Left renal cortex interstitium (tissue), 4 donors: ENCODE results near the gene WNT9A. TPM values are rescaled to one million over a fixed set of nuclear protein-coding genes. Genes with fewer than 3 reads are reported as not detected.
"Not testable (repeated sequence)": the region's sequence is repeated elsewhere in the genome, so short reads cannot be mapped to it uniquely, and the experiment has no call there.

Experiments
- DNase-seq, 4 donors: peaks; one replicate each; pipeline ENCODE4 v3.0.0-alpha.2; 2013; ENCODE audit warnings: low read depth in 4 of 4, low spot score in 2 of 4, missing footprints in 1 of 4
- polyA plus RNA-seq, 4 donors: library from polyadenylated mRNA; unstranded; fragments of 120-200 nt; gene quantifications; one replicate each; pipeline ENCODE4 v1.2.1, GENCODE V29; 2013; ENCODE audit not compliant: insufficient read length in 4 of 4

Gene WNT9A
- polyA plus RNA-seq, 4 donors = 1.3 to 1.8 (median 1.6) TPM

GRCh38 chr1:227889047-227889862 lies 58.5 kb downstream of the WNT9A start:
- DNase-seq = no peak

DNA sequence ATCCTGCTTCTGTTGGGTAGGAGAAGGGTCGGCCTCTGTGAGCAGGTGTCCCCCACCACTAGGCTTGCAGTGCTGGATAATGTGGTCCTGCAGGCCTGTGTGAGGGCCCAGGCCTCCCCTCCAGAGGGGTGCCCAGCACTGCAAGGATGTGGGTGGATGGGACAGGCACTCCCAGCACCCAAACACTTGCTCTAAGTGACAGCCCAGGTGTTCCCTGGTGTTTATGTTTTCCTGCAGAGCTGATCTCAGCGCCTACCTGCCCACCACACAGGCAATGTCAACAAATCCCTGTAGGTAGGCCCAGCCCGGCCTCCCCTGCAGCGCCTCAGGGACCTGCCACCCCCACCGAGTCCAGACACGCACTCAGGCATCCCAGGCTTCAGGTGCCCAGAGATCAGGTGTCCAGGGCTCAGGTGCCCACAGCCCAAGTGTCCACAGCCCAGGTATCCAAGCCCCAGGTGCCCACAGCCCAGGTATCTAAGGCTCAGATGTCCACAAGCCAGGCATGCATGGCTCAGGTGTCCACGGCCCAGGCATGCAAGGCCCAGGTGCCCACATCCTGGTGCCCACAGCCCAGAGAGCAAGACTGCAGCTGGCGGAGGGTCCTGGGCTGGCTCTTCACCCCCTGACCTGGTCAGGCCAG lies 59.2 kb downstream of the WNT9A start:
- DNase-seq = no peak

- DNase-seq = peak in 1 of 4 donors; percentile 58
Measured at GRCh38 chr1:227887697-227888403, 59.9 kb downstream of the WNT9A start.

DNA sequence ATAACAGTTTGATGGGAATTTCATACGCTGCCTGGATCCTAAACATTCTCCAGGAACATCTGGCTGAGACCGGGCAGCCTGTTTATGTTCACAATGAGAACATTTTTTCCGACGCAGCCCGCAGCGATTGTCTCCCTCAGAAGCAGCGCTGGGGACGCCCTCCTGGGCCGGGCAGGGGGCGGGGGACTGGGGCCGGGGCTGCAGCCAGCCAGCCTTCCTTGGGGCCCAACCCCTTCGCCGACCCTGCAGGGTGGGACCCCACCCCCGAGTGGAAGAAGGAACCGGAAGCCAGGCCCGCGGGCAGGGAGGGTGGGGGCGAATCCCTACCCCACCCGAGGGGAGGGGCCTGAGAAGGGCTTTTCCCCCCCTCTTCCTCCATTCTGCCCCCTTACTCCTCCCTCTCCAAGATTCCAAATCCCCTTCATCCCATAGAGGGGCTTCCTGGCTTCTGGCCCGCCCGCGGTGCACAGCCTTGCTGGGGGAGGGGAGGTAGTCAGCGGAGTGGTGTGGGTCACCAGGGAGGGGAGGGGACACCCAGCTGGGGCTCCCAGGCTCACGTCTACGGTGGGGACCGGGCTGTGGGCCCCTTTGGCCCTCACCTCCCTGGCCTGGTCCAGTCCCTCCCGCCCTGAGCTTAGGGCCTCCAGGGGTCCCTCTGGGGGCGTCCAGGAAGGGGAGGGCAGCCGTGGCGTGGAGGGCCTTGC lies 60.6 kb downstream of the WNT9A start:
- DNase-seq = no peak

GRCh38 chr1:227886503-227886961 lies 61.2 kb downstream of the WNT9A start:
- DNase-seq = no peak

DNA sequence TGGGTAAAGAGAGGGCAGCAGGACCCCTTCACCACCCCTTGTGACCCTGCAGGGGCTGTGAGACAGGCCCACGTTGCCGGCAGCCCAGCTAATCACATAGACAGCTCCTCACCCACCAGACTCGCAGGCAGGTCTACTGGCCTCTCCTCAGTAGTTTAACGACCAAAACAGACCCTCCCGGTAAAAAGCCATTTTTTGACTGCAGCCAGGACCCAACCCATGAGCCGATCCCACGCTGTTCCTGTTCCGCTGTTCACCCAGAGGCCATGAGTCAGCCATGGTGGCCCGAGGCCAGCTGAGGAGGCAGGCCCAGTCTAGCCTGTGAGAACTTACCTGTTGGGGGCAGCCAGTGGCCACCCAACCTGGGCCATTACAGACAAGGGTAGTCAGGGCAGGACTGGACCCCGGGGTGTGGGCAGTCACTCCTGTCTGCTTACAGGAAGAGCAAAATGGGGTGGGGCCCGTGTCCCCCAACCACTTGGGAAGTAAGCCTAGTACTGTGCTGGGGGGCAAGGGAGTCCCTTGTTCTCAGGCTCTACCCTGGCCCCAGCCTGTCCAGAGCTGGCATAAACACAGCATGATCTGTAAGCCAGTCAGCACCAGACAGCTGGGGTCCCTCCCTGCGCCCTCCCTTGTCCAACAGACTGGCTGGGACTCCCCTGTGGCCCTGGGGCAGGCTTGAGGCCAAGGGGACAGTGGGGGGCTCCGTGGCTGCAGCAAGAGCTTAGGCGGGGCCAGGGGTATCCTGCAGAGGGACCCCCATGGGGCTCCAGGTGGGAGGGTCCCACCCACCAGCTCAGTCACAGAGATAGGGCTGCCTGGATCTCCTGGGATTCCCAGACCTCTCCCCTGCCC lies 61.9 kb downstream of the WNT9A start:
- no peak for DNase-seq

- no peak for DNase-seq
Measured at GRCh38 chr1:227885135-227885647, 62.5 kb downstream of the WNT9A start.

DNA sequence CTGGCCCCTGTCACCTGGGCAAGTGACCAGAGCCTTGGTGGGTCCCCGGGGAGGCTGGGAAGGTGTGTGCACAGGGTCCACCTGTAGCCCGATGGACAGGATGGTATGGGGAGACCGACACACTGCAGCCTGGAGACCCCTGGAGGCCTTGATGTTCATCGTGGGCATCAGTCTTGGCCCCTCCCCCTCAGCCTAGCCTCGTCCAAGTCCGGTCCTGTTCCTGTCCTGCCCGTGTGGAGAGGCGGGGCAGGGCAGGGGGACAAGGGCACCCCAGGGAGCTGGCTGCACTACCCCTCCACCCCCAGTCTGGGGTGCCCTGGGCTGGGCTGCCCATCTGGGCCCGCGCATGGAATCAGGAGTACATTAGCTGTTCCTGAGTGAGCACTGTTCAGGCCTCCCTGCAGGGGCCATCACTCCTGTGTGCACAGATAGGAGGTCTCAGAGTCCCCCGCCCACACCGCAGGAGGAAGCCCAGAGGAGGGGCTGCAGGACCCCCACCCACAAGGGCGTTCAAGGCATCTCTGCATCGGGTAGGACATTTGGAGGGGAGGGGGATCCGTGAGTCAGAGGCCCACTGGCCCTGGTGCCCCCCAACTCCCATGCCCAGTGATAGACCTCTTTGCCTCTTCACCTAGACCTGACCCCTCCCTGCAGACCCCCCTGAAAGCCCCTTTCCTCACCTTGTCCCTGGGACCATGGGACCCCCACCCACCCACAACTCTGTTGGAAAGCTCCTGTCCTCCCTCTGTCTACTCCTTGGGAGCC lies 63.2 kb downstream of the WNT9A start:
- no peak for DNase-seq

- no peak for DNase-seq
Measured at GRCh38 chr1:227883641-227884301, 64.0 kb downstream of the WNT9A start.

DNA sequence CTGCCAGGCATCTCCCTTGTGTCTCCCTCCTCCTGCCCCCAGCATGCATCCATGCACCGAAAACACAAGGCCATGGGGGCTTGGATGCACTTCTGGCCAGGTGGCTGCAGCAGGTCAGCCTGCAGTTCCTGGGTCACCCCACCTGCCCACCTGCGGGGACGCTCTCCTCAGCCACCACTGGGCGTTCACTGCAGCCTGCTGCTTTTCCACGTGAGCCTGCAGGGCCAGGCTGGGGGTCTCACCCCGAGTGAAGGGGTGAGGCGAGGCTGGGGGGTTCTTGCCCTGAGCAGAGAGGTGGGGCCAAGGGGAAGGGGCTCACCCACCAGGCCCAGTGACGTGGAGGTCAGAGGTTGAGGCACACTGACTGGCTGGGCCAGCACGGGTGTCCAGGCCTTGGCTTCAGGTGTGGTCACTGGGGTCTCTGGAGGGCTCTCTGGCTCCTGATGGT lies 64.6 kb downstream of the WNT9A start:
- no peak for DNase-seq

GRCh38 chr1:227880342-227880924 lies 67.3 kb downstream of the WNT9A start:
- no peak for DNase-seq

DNA sequence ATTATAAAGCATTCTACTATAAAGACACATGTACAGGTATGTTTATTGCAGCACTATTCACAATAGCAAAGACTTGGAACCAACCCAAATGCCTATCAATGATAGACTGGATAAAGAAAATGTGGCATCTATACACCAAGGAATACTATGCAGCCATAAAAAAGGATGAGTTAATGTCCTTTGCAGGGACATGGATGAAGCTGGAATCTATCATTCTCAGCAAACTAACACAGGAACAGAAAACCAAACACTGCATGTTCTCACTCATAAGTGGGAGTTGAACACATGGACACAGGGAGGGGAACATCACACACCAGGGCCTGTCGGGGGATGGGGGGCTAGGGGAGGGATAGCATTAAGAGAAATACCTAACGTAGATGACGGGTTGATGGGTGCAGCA lies 69.9 kb downstream of the WNT9A start:
- DNase-seq = not testable (repeated sequence)

- not testable (repeated sequence) for DNase-seq
Measured at GRCh38 chr1:227871892-227872291, 75.8 kb downstream of the WNT9A start.

DNA sequence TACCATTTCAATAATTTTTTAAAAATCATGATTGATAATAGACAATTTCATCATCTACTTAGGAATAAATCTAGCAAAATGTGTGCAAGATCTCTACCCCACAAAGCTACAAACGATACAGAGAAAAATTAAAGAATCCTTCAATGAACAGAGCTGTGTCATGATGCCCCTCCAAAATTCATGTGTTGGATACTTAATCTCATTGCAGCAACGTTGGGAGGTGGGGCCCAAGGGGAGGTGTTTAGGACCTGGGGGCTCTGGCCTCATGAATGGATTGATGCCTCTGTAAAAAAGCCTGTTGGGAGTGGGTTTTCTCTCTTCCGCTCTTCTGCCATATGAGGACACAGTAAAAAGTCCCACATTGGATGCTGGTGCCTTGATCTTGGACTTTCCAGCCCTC lies 77.4 kb downstream of the WNT9A start:
- DNase-seq = no peak

DNA sequence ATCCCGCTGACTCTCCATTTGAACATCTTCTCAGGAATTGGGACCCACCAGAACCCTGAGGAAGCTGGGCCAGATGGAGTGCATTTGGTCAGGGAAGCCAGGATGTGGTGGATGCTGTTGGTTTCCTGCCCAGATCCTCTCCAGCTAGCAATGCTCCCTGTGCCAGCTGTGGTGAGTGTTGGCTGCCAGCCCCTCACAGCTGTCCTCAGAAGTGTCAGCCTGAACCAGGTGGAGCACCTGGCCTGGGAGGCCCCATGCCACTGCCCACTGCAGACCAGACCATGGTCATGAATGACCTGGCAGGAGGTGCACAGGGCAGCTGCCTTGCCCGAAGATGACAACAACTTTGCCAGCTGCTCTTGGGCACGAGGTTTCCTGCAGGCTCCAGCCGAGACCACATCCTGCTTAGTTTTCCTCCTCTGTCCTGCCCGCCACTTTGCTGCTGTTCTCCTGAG lies 77.9 kb downstream of the WNT9A start:
- no peak for DNase-seq

DNA sequence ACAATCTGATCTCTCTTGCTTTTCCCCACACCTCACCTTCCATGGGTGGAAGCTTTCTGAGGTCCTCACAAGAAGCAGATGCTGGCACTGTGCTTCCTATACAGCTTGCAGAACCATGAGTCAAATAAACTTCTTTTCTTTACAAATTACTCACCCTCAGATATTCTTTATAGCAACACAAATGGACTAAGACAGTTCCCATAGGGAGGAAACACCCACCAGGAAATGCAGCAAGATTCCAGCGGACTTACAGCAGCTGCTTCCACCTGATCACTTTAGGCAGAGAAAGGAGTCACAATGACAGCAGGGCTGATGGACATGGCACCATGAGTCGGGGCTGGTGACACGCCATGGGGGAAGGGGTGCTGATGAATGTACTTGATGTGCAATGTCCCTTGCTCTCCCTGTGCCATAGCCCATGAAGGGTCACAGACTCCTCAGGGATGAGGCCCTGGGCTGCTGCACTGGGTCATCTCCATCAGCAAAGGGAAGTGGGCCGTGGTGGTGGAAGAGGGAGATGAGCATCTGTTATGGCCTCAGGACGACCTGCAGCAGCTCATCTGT lies 78.4 kb downstream of the WNT9A start:
- DNase-seq = no peak
